ENCODE data around the gene MPPED1.

The MPPED1 gene

DNA sequence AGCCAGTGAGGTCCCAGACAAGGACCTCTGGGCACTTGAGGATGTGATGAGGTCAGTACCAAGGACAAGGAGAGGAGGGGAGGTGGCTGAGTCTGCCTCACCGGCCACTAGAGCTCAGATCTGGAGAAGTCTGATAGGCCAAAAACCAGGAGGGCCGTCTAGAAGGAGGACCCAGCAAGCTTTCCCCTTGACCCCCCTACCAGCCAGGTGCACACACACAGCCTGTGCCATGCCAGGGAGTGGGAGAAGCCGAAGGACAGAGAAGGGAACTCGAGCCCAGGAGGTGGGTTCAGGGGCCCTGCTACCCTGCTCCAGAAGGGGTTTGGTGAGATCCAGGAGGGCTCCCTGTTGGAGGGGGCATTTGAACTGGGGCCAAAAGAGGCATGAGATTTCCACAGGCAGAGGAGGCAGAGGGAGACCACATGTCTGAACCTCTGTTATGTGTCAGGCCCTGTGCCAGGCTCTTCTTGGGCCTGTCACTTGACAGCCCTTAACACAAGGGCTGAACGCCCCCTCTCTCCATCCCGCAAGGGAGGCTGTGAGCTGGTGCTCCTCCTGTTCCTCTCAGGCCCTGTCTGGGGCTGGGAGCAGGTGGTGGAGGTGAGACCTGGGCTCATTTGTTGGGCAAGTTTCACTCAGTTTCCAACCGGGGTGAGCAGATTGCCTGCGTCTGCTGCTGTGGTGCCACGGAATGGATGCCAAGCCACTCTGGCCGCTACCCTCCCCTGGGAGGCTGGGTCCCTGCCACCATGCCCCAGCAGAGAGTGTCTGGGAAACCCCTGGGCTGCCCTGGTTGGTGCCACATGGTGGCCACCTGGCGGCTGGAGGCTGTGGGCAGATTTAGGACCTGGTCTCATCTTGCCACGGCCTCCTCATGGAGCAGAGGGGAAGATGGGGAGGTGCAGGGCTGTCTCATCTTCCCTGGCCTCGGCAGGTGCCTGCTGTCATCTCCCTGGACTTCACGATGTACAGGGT is 65.2 kb downstream of the MPPED1 start:
- DNase-seq (ENCODE audit: low spot score) = no peak

DNA sequence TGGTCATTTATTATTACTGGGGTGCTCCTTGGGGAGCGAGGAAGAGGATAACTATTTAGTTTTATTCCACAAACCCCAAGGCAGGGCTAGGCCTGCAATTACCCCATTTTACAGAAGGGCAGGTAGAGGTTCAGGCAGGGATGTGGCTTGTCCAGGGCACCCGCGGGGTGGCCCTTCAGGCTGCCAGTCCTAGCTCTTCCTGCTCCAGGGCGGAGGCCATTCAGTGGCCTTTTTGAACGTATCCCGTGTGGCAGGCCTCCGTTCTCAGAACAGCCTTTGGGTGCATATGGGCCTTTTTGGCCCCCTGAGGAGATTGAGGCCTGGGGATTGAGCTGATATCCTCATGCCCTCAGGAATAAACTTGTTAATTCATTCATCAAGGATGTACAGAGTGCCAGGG is 66.2 kb downstream of the MPPED1 start:
- DNase-seq (ENCODE audit: low spot score) = no peak

DNA sequence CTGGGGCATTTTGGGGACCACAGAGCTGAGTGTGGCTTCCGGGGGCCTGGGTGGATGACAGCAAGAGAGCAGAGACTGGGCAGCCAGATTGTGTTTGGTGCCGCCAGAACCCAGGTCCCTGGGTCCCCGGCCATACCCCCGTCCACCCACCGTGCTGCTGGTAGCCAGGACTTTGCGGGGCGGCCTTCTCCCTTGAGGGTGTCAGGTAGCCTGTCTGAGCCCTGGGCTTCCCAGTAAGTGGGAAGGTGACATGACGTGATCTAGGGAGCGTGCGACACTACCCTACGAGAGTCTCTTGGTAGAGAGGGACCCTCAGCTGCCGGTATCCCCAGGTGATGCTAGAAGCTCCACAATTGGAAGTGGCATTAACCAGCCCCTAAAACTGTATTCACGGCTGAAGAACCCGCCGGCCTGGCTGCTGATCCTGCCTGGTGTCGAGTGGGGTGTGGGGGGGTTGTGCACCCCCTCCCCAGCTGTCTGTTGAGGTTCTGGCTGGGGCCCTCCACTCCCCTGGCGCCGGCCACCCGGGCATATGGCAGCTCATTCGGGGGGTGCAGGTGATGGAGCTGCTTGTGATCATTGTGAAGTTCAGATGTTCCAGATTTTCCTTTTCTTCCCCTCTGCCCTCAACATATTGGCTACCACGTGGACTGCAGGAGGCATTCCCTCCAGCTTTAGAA is 66.9 kb downstream of the MPPED1 start:
- no peak for DNase-seq (ENCODE audit: low spot score)

GRCh38 chr22:43479301-43479950 is 67.6 kb downstream of the MPPED1 start:
- DNase-seq (ENCODE audit: low spot score) = no peak

DNA sequence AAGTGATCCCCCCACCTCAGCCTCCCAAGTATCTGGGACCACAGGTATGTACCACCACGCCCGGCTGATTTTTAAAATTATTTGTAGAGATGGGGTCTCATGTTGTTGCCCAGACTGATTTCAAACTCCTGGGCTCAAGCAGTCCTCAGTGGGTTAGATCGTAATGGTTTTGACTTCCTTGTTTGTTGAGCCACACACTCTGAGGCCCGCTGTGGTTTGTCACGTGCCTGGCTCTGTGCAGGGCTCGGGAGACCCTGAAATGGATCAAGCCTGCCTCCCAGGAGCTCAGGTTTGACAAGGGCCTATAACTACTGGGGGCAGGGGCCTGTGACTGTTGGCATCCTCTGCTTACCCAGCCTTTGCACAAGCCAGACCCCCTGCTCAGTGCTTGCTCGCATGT is 68.1 kb downstream of the MPPED1 start:
- no peak for DNase-seq (ENCODE audit: low spot score)

DNA sequence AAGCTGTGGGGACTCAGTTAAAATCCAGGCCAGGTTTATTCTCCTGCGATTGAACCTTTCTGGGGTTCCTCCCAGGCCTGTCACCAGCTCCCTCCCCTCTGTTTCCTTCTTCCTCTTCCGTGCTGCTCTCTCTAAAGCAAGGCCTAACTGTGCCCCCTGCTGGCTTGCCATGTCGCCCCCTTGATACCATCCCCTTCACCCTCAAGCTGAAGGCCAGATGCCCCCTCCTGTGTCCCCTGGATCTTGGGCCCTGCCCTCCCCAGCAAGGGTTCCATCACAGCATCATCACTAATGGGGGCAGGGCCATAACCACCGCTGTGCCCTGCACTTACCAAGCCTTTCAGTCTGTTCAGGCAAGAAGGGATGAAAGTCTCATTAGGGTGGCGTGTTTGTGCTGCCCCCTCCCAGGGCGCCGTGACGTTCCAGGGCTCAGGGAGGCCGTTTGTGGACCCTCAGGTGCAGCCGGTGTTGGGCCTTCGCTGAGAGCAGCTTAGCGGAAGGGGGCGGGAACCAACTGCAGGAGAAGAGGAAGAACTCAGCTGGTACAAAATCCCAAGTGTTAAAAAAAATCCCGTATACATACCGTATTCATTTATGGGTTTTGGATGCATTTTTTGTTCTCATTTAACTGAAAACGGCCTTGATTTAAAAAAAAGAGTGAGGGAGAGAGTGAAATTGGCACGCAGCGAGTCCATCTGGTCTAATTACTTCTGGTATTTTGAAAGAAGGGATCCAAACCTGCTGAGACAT is 69.9 kb downstream of the MPPED1 start:
- DNase-seq (ENCODE audit: low spot score) = no peak

DNA sequence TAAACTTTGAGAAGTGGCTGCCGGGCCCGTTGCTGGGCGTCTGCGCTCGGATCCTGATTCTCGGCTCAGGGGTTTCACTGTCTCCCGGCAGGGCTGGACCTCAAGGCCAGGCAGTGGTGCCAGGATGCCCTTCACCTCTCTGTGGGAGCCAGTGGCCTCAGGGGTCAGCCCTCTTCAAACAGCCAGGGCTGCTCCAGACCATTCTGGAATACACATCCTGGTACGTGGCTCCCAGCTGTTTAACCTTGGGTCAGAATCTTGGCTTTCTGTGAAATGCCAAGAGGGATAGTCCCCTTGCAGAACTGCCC is 70.5 kb downstream of the MPPED1 start:
- no peak for DNase-seq (ENCODE audit: low spot score)

DNA sequence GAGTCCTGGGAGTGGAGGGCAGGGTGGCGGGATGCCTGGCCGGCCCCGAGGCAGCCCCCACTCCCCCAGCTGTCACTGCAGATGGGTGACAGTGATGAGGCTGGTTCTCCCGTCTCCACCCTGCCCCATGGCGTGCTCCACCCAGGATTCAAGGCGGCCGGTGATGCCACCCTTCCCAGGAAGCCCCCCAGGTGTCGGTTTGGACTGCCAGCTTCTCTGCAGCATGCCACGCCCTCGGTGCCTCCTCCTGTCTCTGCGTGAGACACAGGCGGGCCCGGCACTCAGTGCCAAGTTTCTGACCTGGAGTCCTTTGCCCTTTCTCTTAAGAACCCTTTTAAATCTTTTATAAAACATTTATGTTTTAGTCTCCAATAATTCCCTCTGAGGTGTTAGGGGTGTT is 71.5 kb downstream of the MPPED1 start:
- DNase-seq (ENCODE audit: low spot score) = no peak

GRCh38 chr22:43483669-43484068 is 71.9 kb downstream of the MPPED1 start:
- no peak for DNase-seq (ENCODE audit: low spot score)

GRCh38 chr22:43484227-43484626 is 72.4 kb downstream of the MPPED1 start:
- no peak for DNase-seq (ENCODE audit: low spot score)

- DNase-seq (ENCODE audit: low spot score) = no peak
Measured at GRCh38 chr22:43485502-43486089, 73.8 kb downstream of the MPPED1 start.

GRCh38 chr22:43487311-43488030 is 75.7 kb downstream of the MPPED1 start:
- no peak for DNase-seq (ENCODE audit: low spot score)

- DNase-seq (ENCODE audit: low spot score) = no peak
Measured at GRCh38 chr22:43488031-43488866, 76.4 kb downstream of the MPPED1 start.

DNA sequence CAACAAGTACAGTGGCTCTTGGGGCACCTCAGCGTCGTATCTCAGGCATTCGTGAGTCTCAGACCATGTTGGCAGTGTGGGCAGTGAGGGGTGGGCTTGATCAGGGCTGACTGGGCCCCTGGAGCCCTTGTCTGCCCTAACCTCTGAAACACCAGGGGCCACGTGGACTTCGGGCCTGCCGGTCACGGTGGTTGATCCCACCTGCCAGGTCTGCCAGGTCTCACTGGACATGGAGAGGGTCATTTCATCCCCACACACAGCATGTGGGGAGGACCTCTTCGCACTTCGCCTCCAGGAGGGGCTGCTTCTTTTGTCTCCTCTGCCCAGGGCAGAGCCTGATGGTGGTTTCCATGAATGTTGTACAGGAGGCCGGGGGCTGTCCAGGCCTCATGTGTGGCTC is 77.1 kb downstream of the MPPED1 start:
- no peak for DNase-seq (ENCODE audit: low spot score)

- no peak for DNase-seq (ENCODE audit: low spot score)
Measured at GRCh38 chr22:43490311-43490710, 78.5 kb downstream of the MPPED1 start.

GRCh38 chr22:43491177-43491576 is 79.4 kb downstream of the MPPED1 start:
- DNase-seq (ENCODE audit: low spot score) = no peak

- DNase-seq (ENCODE audit: low spot score) = no peak
Measured at GRCh38 chr22:43491737-43492136, 79.9 kb downstream of the MPPED1 start.

GRCh38 chr22:43493297-43493696 is 81.5 kb downstream of the MPPED1 start:
- no peak for DNase-seq (ENCODE audit: low spot score)

GRCh38 chr22:43497956-43498855 is 86.4 kb downstream of the MPPED1 start:
- no peak for DNase-seq (ENCODE audit: low spot score)
